A673 (cell line): Measurements from ENCODE around the gene SMOC2.

Experiments
- EZH2 ChIP-seq: fragments of 200-600 bp; sonication (generic); IDR thresholded peaks from 2 replicates; pipeline ENCODE4 v1.6.1; 2017; ENCODE audit warnings: borderline replicate concordance, low read depth, mild to moderate bottlenecking, mixed read lengths, antibody characterized with exemption, low read length; ENCODE audit not compliant: poor library complexity, severe bottlenecking
- TF ChIP-seq, protein P1 (sequence below): fragments of 300-800, 200-600 bp; sonication (generic); conservative IDR thresholded peaks from 2 replicates; pipeline ENCODE4 v1.5.1; 2017; ENCODE audit warnings: low read depth, mild to moderate bottlenecking, antibody characterized with exemption, low read length, moderate library complexity, mixed read lengths

DNA sequence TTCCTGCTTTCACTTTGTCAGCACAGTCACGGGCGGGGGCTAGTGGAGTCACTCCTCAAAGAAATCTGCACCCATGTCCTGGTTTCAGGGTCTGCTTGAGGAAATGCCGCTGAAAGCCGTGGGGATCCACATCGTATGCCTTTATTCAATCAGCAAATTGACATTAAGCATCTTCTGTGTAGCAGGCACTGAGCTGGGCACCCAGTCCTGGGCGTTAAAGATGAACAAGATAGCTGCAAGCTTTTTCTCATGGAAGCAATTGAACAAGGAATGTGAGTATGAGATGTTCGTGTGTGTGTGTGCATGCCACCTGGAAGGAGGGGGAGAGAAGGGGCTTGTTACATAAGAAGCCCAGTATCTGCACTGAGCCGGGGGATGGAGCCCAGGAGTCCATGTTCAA lies 243.9 kb downstream of the SMOC2 start:
- TF ChIP-seq, protein P1, sequence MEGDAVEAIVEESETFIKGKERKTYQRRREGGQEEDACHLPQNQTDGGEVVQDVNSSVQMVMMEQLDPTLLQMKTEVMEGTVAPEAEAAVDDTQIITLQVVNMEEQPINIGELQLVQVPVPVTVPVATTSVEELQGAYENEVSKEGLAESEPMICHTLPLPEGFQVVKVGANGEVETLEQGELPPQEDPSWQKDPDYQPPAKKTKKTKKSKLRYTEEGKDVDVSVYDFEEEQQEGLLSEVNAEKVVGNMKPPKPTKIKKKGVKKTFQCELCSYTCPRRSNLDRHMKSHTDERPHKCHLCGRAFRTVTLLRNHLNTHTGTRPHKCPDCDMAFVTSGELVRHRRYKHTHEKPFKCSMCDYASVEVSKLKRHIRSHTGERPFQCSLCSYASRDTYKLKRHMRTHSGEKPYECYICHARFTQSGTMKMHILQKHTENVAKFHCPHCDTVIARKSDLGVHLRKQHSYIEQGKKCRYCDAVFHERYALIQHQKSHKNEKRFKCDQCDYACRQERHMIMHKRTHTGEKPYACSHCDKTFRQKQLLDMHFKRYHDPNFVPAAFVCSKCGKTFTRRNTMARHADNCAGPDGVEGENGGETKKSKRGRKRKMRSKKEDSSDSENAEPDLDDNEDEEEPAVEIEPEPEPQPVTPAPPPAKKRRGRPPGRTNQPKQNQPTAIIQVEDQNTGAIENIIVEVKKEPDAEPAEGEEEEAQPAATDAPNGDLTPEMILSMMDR = no peak
- no peak for TF ChIP-seq EZH2
